CD4-positive, alpha-beta T cell treated with Interleukin-17A for 1 hour (primary cell): ENCODE results near the gene PCDH9.
"Not testable (repeated sequence)": the region's sequence is repeated elsewhere in the genome, so short reads cannot be mapped to it uniquely, and the experiment has no call there.

Source experiments
- DNase-seq: peaks from one replicate; pipeline ENCODE4 v3.0.0-alpha.2; 2020

Gene PCDH9

DNA sequence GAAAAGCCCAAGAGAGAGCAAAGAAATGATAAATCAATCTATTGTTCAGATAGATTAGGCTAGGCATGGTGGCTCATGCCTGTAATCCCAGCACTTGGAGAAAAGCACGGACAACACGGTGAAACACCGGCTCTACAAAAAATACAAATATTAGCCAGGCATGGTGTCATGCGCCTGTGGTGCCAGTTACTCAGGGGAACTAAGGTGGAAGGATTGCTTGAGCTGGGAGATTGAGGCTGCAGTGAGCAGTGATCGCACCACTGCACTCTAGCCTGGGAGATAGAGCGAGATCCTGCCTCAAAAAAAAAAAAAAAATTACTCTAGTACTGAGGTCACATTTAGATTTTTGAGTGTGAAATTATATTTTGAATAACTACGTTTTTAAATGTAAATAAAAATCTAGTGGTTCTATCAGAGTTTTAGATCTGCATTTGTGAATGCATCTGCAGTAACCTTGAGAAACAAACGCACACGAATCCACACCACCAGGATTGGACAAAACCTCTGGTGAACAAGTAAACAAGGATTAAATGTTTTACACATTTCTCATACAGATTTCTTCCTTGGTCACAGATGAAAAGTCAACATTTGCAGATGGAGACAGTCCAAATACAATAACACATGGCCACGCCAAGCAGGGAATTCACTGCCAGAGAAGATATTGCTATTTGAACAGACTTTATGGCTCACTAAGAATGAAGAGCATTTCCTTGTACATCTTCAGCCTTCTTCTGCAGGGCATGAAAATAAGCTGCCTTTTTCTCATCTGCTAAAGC is 917.6 kb downstream of the PCDH9 start:
- no peak for DNase-seq

DNA sequence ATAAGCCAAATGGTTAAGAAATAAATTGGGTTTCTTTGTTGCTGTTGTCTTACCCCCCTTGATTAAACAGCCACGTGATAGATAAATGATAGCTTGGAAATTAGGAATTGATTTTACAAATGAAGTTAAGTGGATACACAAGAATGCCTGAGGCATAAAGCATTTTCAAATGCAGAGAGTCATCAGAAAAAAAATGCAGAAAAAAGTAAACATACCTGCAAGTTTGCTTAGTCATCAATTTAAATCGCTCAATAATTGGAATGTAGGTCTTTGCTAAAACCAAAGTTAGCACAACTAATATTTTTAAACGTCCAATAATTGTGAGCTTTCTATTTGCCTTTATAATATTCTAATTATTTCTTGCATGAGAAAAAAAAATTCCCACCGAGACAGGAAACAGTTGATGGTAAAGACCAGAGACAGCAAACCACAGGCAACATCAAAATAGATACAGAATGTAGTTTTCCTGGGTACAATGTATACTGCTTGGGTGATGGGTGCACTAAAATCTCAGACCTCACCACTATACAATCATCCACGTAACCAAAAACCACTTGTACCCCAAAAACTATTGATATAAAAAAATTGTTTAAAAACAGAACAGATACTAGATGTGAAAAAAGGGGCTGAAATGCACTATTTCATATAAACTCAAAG is 924.0 kb downstream of the PCDH9 start:
- DNase-seq, result no peak

DNA sequence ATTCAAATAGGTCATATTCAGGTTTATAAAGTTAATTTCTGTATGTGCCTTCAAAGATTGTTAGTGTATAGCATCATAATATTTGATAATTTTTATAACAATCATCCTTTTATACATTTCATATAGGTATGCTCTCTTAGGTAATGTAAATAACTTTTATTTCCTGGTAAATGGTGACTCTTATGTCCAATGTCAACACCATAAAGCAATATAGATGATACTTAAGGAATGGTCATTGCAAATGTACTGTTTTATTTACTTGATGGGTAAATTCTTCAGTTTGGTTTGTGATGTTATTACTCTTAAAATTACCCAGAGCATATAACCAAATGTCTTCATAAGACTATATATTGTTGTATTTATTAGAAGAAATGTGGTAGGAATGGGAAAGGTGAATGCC is 928.7 kb downstream of the PCDH9 start:
- DNase-seq, result no peak

DNA sequence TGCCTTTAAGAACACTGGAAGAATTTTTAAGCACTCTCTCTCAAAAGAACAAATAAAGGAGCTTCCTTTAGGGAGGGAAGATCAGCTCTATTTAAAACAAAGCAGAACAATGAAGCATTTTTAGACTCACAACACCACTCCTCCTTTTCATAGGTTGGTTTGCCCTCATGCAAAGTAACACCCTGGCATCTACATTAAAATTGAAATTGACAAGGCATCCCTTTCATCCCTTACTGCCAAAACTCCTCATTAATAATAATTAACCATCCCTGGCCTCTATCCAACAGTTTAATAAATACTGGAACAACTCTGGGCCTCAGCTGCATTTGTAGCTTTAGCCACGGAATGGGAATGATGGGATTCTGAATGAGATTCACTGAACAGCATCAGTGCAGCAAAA is 929.1 kb downstream of the PCDH9 start:
- no peak for DNase-seq

DNA sequence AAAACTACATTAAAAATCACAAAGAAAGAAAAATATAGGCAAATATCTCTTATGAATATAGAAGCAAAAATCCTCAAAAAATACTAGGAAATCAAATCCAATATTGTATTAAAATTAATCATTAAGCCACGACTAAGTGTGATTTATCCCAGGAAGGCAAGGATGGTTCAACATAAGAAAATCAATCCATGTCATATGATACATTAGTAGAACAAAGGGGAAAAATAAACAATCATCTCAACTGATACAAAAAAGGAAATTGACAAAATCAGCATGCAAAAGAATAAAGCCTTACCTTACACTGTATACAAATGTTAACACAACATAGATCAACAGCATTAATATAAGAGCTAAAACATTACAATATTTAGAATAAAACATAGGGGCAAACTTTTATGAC is 933.3 kb downstream of the PCDH9 start:
- DNase-seq, result no peak

DNA sequence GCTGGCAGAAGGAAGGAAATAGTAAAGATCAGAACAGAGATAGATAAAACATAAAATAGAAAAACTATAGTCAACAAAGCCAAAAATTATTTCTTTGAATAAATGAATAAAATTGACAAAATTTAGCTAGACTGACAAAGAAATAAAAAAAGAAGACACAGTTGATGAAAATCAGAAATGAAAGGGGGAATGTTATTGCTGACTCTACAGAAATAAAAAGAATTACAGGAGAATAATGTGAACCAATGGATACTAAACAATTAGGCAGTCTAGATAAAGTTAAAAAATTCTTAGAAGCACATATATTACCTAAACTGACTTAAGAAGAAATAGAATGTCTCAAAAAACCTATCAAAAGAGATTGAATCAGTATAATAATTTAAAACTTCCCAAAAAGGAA is 933.8 kb downstream of the PCDH9 start:
- no peak for DNase-seq

DNA sequence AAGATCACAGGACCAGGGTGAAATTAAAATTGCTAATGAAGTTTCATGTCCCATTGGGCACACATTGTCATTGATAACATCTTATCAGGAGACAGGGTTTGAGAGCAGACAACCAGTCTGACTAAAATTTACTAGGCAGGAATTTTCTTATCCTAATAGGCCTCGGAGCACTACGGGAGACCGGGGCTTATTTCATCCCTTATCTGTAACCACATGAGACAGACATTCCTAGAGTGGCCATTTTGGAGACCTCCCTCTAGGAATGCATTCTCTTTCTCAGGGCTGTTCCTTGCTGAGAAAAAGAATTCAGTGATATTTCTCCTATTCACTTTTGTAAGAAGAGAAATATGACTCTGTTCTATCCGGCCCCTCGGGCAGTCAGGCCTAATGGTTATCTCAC is 943.3 kb downstream of the PCDH9 start:
- DNase-seq, result not testable (repeated sequence)

DNA sequence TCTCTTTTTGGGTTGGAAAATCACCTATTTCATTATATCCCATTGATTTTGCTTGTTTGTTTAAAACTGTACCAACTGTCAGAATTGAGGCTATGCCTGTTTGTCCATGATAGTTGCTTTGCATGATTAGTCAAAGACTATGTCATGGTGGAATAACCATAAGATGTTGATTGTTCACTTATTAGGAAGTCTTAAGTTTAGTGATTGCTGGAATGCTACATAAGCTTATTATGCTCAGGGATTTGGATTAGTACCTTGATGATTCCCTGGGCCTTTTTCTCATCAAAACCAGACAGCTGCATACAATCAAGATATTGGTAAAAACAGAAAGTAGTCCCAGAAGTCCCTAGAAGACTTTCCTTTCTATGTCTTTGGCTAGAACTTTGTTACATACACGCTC is 954.7 kb downstream of the PCDH9 start:
- no peak for DNase-seq

DNA sequence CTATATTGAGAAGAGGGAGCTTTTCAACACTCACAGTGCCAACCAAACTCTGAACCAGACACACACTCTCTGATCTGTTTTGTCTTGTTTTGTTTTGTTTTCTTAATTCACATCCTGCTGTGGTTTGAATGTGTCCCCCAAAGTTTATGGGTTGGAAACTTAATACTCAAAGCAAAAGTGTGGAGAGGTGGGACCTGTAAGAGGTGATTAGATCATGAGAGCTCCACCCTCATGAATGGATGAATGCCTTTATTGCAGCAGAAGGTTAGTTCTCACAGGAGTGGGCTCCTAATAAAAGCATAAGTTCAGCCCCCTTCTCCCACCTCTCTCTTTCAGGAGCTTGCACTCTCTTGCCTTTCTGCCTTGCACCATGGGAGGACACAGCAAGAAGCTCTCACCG is 957.1 kb downstream of the PCDH9 start:
- no peak for DNase-seq

DNA sequence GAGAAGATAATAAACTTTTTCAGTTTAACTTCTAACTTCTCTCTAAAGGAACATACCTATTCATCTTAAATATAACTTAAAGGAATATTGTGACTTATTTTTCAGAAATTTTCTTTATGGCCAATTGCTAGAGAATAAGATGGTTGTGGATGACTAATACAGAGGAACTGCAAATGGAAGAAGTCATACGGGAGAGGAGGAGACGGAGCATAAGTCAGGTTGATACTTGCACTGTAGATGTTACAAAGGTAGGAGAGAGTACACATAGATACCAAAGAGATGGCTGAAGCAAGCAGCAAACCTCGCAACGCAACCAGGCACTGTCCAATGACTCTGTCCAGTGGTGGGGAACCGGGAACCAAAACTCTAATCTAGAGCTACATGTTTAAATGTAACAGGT is 963.4 kb downstream of the PCDH9 start:
- DNase-seq, result no peak

DNA sequence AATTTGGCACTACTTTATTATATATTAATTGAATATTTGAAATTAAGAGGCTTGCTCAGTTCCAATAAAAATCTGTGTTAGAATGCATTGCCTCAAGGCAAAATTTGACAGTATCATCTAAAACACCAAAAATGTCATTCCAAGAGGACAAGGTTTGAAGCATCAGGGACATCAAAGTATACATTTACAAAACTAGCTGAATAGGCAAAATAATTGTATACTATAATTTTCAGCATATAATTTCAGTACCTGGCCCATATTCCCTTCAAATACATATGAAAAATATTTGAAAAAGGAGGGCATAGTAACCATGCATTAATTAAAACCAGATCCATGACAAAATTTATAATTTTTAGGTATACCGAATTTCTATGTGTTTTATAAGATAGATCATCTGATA is 963.8 kb downstream of the PCDH9 start:
- DNase-seq, result no peak

DNA sequence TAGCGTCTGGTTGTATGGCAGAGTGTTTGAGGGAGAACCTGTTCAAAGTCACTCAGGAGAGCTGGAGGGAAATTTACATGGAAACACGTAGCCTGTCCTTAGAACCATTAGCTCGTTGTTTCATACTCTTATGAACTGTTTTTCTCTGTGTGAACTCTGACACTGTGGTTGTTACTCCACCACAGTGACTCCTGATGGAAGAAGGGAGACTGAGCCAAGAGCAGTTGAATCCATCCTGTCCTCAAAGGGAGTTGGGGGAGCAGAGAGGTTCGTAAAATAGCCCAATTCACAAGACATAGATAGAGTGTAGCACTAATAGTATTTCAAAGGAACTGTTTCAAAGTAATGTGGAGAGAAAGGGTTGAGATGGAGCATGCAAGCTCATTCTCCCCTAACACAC is 964.8 kb downstream of the PCDH9 start:
- no peak for DNase-seq

DNA sequence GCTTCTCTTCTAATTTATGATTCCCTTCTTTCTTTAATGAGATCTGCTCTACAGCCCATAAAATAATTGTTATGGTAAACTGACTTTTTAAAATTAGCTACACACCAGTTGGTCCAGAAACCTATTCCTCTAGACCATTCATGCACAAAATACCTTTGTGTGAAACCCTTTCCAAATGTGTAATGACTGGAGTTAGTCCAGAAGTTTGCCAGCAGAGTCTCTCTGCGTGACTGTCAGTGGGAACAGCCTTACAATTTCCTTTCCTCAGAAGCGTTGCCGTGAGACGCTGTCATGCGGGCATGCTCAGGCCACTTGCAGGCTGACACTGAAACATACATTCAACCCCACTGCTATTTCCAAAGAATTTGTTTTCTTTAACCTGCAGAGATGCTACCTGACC is 965.2 kb downstream of the PCDH9 start:
- no peak for DNase-seq

DNA sequence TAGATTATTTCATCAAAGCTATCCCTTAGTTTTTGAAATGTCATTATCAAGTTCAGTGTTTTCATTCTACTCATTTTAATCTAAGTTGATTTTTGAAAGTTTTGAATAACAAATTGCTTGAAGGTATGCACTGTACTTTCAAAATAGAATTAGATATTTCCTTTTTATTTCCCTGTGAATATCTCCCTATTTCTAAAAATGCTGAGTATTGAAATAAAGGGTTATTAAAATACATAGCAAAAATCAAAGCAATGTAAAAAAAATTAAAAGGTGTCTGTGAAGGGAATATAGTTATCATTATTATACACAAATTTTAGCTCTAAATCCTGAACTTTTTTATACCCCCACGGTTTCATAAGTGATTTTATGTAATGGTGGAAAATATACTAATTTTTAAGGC is 967.8 kb downstream of the PCDH9 start:
- no peak for DNase-seq

DNA sequence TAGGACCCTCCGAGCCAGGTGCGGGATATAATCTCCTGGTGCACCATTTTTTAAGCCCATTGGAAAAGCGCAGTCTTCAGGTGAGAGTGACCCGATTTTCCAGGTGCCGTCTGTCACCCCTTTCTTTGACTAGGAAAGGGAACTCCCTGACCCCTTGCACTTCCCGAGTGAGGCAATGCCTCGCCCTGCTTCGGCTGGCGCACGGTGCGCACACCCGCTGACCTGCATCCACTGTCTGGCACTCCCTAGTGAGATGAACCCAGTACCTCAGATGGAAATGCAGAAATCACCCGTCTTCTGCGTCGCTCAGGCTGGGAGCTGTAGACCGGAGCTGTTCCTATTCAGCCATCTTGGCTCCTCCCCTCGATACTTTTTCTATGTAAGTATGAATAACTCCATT is 970.7 kb downstream of the PCDH9 start:
- DNase-seq, result not testable (repeated sequence)
